OCI-LY7 (cell line): Measurements from ENCODE around the gene RPS24.

ENCODE experiments used
- CTCF ChIP-seq: fragments of 200-600 bp; sonication (generic); conservative IDR thresholded peaks from 2 replicates; pipeline ENCODE4 v1.5.1; 2014; ENCODE audit warnings: mild to moderate bottlenecking, antibody characterized with exemption, low read length, moderate library complexity, mixed read lengths
- EZH2phosphoT487 ChIP-seq: fragments of 200-600 bp; sonication (generic); IDR thresholded peaks from 2 replicates; pipeline ENCODE4 v1.6.1; 2018; ENCODE audit warnings: low read depth, borderline replicate concordance, mild to moderate bottlenecking, mixed run types, antibody characterized with exemption, low read length, moderate library complexity, mixed read lengths

- TF ChIP-seq CTCF (no peak), EZH2phosphoT487 (no peak)
These were observed 30.9 kb upstream of the RPS24 start for GRCh38 chr10:78002541-78003288.
